GM18517 (cell line): ENCODE data around the gene MCM7.

ENCODE experiments used
- ATAC-seq: cut with Tn5 transposase; IDR thresholded peaks from one replicate; pipeline ENCODE4 v1.9.1; 2021; ENCODE audit warnings: mild to moderate bottlenecking, moderate library complexity; ENCODE audit not compliant: unreplicated experiment

The MCM7 gene

DNA sequence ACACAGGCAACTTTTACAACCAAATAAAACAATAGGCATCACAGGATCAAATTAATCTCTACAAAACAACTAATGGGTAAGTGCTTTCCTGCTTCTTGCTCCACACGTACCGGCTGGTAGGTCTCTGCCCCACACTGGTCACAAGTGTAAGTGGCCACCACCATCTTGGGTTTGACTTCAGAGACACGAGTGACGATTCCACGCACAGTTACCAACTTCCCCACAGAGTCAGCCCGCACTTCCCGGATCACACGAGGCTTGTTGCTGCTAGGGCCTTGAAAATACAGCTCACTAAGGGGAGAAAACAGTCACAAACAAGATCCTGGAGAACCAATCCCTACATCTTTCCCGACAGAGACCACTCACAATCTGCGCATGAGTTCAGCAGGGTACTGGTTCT, 2.3 kb downstream of the MCM7 start:
- no peak for ATAC-seq

GRCh38 chr7:100095704-100096103, 5.5 kb downstream of the MCM7 start:
- ATAC-seq: no peak

GRCh38 chr7:100095289-100095688, 5.9 kb downstream of the MCM7 start:
- ATAC-seq: no peak

GRCh38 chr7:100093925-100094486, 7.2 kb downstream of the MCM7 start:
- no peak for ATAC-seq

GRCh38 chr7:100093498-100093897, 7.7 kb downstream of the MCM7 start:
- ATAC-seq: no peak

DNA sequence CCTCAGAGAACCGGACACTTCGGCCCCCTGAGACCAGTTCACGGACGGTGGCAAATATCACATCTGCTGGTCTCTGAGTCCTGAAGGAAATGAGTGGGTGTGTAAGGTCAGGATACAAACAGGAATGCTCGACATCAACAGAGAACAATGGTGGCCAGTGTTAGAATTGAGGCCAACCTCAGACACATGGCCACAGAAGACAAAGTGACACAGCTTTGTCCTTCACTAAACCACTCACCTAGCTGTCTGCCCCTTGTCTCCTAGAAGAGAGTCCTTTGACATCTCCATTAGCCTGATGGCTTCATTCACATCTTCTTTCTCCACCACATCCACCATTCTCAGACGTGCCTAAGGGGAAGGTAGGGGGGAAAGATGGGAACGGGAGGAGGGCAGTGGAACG, 8.1 kb downstream of the MCM7 start:
- no peak for ATAC-seq

GRCh38 chr7:100091411-100092181, 9.6 kb downstream of the MCM7 start:
- no peak for ATAC-seq

GRCh38 chr7:100090527-100091410, 10.4 kb downstream of the MCM7 start:
- no peak for ATAC-seq

DNA sequence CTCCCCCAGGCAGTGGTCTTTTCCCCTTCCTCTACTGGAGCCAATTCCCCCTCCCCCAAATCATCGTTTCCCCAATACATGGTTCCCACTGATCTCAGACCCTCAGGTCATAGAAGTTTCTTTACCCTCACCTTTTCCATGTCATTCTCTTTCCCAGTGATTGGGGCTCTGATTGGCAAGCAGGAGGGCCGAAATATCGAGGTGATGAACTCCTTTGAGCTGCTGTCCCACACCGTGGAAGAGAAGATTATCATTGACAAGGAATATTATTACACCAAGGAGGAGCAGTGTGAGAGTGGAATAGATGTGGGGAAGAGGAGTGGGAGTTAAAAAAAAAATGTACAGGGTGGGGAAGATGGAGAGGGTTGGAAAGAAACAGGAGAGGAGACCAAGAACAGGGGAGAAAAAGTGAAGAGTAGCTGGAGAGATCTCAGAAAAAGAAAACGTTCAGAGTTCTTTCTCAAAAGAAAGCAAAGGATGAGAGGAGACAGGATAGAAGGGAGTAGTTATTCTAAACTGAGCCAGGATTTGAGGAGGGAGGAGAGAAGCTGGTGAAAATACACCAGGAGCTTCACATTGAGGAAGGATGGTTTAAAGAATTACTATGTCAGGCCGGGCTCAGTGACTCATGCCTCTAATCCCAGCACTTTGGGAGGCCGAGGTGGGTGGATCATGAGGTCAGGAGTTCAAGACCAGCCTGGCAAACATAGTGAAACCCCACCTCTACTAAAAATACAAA, 11.6 kb downstream of the MCM7 start:
- no peak for ATAC-seq

DNA sequence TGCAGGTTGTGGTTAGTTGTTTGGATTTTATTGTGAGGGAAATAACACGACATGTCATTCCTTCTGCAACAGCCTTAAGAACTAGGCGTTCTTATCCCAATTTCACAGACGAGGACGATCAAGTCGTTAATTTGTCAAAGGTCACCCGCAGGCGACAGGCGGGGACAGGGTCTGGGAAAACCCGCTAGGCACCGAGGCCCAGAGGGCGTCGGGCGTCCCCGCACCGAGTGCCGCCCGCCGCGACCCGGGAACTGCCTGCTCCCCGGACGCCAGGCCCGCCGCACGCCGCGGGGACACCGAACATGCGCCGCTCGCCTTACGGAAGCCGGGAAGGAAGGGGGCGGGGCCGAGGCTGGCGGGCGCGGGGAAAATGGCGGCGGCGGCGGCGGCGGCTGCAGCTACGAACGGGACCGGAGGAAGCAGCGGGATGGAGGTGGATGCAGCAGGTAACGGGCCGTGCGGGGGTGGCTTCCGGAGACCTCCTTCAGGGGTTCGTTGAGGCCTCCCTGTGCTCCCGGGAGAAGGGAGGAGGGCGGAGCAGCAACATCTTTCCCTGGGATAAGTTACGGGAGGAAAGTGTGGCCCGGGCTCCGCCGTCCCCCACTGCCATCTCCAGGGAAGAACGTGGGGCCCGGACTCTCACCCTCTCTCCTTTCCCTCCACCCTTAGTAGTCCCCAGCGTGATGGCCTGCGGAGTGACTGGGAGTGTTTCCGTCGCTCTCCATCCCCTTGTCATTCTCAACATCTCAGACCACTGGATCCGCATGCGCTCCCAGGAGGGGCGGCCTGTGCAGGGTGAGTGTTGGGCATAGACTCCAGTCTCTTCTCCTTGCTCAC, 12.4 kb downstream of the MCM7 start, which contains the start of gene COPS6:
Gene COPS6 (plus strand): TSS at position 349 of the 837 bp plus-strand sequence. CDS start 22 bp downstream, at position 371.
- ATAC-seq: no peak

GRCh38 chr7:100088095-100088620, 13.0 kb downstream of the MCM7 start:
- no peak for ATAC-seq

- no peak for ATAC-seq
These were observed 14.0 kb downstream of the MCM7 start for GRCh38 chr7:100087055-100087750.

- no peak for ATAC-seq
These were observed 15.7 kb downstream of the MCM7 start for GRCh38 chr7:100085515-100085914.

DNA sequence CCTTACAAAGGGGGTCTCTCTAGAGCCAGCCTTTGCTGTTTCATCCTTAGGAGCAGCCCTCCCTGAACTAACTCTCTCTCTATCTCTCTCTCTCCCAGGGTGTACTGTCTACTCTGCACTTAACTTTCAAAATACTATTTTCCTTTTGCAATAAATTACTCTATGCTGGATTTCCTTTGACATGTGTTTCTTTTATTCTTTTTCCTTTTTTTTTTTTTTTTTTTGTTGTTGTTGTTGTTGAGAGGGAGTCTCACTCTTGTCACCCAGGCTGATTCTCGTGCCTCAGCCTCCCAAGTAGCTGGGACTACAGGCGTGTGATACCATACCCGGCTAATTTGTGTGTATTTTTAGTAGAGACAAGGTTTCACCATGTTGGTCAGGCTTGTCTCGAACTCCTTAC, 18.2 kb downstream of the MCM7 start:
- ATAC-seq: no peak

- ATAC-seq: peak; percentile 82
These were observed 19.6 kb downstream of the MCM7 start, which contains the start of gene ZNF3 for GRCh38 chr7:100081535-100082102. ZNF3 (minus strand) TSS chr7:100081723; CDS start chr7:100077357, 4,366 bp downstream.

GRCh38 chr7:100080907-100081534, 20.2 kb downstream of the MCM7 start:
- peak; percentile 2 for ATAC-seq

DNA sequence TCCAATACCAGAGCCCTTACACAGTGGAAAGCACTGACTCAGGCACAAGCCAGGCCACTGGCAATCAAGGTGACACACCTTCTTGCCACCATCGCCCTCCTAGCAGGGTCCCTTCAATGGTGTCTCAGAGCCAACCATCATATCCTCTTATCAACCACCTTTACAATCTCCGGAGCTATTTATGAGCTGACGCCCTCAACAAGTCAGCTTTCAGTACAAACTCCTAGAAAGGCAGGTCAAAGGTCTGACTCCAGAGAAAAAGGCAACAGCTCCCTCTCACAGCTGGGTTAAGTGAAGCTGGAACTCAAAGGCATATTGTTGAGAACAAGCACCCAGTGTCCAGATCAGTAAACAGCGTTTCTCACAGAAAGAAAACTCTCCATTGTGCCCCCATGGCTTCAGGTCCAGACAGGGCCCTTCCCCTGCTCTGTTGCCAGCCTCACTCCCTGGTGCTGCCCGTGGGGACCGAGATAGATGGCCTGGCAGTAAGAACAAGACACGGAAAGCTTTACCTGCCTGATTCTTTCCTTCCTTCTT, 22.1 kb downstream of the MCM7 start:
- ATAC-seq: no peak

DNA sequence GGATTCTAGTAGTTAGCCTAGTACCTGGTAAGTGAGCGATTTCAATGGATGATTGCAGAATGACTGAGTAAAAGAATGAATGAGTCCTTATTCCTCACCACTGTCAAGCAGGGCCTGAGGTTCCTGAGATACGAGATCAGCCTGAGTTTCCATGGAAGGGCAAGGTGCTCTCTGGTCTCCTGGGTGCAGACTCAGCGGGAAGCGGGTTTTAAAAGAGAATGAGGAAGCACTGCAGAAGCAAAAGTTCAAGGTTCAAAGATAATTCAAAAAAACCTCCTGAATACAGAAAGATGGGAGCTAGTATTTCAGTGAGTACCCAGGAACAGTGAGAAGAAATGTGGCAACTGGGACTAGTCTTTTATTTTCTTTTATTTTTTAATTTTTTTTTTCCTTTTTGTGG, 24.0 kb downstream of the MCM7 start:
- no peak for ATAC-seq
